GM12864 (cell line): ENCODE results near the gene ERCC1.

Source experiments
- DNase-seq: peaks from one replicate; pipeline ENCODE4 v3.0.0-alpha.2; 2011; ENCODE audit warnings: low read depth
- H3K4me3 ChIP-seq: 2 replicates; pipeline ENCODE4 v1.5.1; 2011; ENCODE audit warnings: mild to moderate bottlenecking, low read depth, low read length, control low read depth
- CTCF ChIP-seq: IDR thresholded peaks from 2 replicates; pipeline ENCODE4 v1.5.1; 2011; ENCODE audit warnings: low read depth, mild to moderate bottlenecking, moderate library complexity, low read length, control low read depth, inconsistent platforms; ENCODE audit errors: missing control alignments

Gene ERCC1

DNA sequence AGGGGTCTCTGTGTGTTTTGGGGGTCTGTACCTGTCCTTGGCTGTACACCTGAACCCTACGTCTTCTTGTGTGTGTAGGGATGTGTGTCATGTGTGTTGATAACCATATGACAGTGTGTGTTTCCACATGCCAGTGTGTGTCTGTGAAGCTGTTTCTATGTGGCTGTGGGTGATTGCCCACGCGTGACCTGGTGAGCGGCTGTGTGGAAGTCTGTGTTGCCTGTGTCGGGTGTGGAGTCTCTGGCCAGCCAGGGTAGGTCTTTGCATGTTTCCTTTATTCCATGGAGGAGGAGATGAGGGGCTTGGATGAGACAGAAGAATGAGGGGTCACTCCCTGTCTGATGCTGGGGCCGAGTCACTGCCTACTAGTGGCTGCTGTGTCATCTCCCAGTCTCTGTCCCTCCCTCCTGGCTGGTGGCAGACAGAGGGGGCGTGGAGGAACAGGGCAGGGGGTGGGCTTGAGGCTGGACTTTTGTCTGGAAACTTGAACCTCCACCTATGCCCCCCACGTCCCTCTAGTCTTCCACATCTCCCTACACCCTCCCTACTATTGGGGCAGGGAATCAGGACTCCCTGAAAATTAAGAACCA is 41.2 kb upstream of the ERCC1 start:
- no peak overlapping the region for H3K4me3 ChIP-seq
- DNase-seq: no peak
- TF ChIP-seq CTCF: no peak

- DNase-seq: no peak
- TF ChIP-seq CTCF: no peak
- H3K4me3 ChIP-seq: no peak overlapping the region
These were observed 40.6 kb upstream of the ERCC1 start for GRCh38 chr19:45464274-45464673.

- no peak for DNase-seq
- no peak overlapping the region for H3K4me3 ChIP-seq
- no peak for TF ChIP-seq CTCF
These were observed 39.5 kb upstream of the ERCC1 start for GRCh38 chr19:45463241-45463640.

DNA sequence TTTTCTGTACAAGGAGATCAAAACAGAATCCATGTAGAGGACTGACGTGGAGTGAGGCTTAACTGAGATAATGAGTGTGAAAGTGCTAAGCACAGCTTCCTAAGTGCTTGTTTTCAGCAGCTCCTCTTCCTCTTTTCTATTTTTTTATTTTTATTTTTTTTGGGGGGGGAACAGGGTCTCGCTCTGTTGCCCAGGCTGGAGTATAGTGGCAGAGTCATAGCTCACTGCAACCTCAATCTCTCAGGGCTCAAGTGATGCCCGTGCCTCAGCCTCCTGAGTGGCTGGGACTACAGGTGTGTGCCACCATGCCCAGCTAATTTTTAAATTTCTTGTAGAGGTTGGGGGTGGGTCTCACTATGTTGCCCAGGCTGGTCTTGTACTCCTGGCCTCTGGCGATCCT is 38.5 kb upstream of the ERCC1 start:
- TF ChIP-seq CTCF: no peak
- DNase-seq: no peak
- no peak overlapping the region for H3K4me3 ChIP-seq

GRCh38 chr19:45460807-45461347 is 37.2 kb upstream of the ERCC1 start:
- DNase-seq: no peak
- TF ChIP-seq CTCF: no peak
- H3K4me3 ChIP-seq: no peak overlapping the region

DNA sequence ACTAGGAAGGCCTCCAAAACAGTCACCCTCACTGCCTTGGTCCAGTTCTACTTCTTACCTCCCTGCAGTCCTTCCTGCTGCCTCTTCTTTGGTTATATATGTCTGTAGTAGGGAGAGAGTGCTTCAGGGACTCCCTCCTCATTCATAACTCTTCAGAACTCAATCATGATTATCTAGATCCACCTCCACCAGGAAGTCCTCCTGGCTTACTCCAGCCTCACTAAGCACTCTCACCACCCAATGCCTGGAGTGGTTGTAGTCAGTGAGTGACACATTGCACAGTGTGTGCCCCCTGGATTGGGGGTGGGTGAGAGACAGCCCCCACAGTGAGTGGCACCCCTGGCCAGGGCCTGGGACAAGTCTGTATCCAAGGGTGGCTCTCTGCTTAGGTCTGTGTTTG is 34.1 kb upstream of the ERCC1 start:
- no peak for DNase-seq
- TF ChIP-seq CTCF: no peak
- H3K4me3 ChIP-seq: no peak overlapping the region

GRCh38 chr19:45456500-45456815 is 32.7 kb upstream of the ERCC1 start:
- DNase-seq: no peak
- no peak overlapping the region for H3K4me3 ChIP-seq

More at GRCh38 chr19:45456500-45456815, 32.7 kb upstream of the ERCC1 start:
- TF ChIP-seq CTCF: no peak
